Esophagus muscularis mucosa (tissue), 4 donors: Measurements from ENCODE around the gene RMND1. TPM values are rescaled to one million over a fixed set of nuclear protein-coding genes. Genes with fewer than 3 reads are reported as not detected.

Source experiments
- DNase-seq: peaks from one replicate; pipeline ENCODE4 v3.0.0-alpha.2; 2017; ENCODE audit errors: extremely low spot score
- H3K27ac ChIP-seq, 4 donors: fragments of 200-600 bp; sonication (generic); replicated peaks in 1 of 4; 1 replicate in 3 of 4; 2 replicates in 1 of 4; pipeline ENCODE4 v1.5.1; 2016 to 2019; ENCODE audit warnings: mild to moderate bottlenecking in 1 of 4
- H3K27me3 ChIP-seq, 4 donors: fragments of 200-600 bp; sonication (generic); one replicate each; pipeline versions ENCODE4 v1.5.1 to v1.6.0; 2016 to 2019
- H3K36me3 ChIP-seq, 4 donors: fragments of 200-600 bp; sonication (generic); one replicate each; pipeline ENCODE4 v1.5.1; 2016 to 2019
- H3K4me1 ChIP-seq, 4 donors: fragments of 200-600 bp; sonication (generic); one replicate each; pipeline ENCODE4 v1.5.1; 2016 to 2019
- H3K4me3 ChIP-seq, 4 donors: fragments of 200-600 bp; sonication (generic); 1 replicate in 2 of 4; 2 replicates in 2 of 4; pipeline ENCODE4 v1.5.1; 2016 to 2019; ENCODE audit warnings: mild to moderate bottlenecking in 4 of 4, moderate library complexity in 1 of 4
- H3K9me3 ChIP-seq, 4 donors: fragments of 200-600 bp; sonication (generic); 1 replicate in 3 of 4; 2 replicates in 1 of 4; pipeline ENCODE4 v1.5.1; 2016 to 2019
- CTCF ChIP-seq, 3 experiments: fragments of 200-600 bp in 2 of 3; fragments of 450-650 bp in 1 of 3; sonication (generic) in 2 of 3; IDR thresholded peaks; one replicate each; pipeline ENCODE4 v1.5.1; 2017 to 2019; ENCODE audit warnings: antibody characterized with exemption in 3 of 3, mild to moderate bottlenecking in 2 of 3, moderate library complexity in 1 of 3
- EP300 ChIP-seq: sonication (generic); formaldehyde crosslinking; IDR thresholded peaks from one replicate; pipeline ENCODE4 v1.6.1; 2017; ENCODE audit warnings: antibody characterized with exemption
- POLR2A ChIP-seq: fragments of 450-650 bp; IDR thresholded peaks from one replicate; pipeline ENCODE4 v1.6.1; 2017; ENCODE audit warnings: antibody characterized with exemption, moderate library complexity, mild to moderate bottlenecking, low read depth
- POLR2AphosphoS5 ChIP-seq, 2 donors: sonication (generic); formaldehyde crosslinking; IDR thresholded peaks; one replicate each; pipeline ENCODE4 v1.6.1; 2017; ENCODE audit warnings: antibody characterized with exemption in 2 of 2
- WGBS: methylation state at CpG from one replicate; pipeline ENCODE4 v1.1.5; 2018; 5-methylcytosine and 5-hydroxymethylcytosine counted together
- intact Hi-C: fragments of 100-400 bp; cut with DNase I; formaldehyde crosslinking; loops from one replicate; pipeline ENCODE4 v1.15.1; 2023
- total RNA-seq, 4 donors: library from RNA; depleted of rRNA; stranded (reverse); fragments of >200 nt; gene quantifications; one replicate each; pipeline versions ENCODE4 v1.1.0 to v1.2.1, GENCODE V29; 2016

The RMND1 gene
- total RNA-seq, 4 donors from 2014 or later = 9.9 to 18.7 (median 12.1) TPM

GRCh38 chr6:151400473-151400872, 51.5 kb downstream of the RMND1 start:
- Histone ChIP-seq H3K27ac (no peak overlapping the region), H3K27me3 (no peaks in the 10 kb centered on the region), H3K9me3 (no peaks in the 10 kb centered on the region), H3K36me3 (peaks cover 0 to 33% (median 17%) of the 10 kb centered on the region in 4 donors), H3K4me1 (peaks cover 4 to 22% (median 13%) of the 10 kb centered on the region in 4 donors), H3K4me3 (no peak overlapping the region)
- DNase-seq = no peak
- intact Hi-C loops = no loop called here
- WGBS = 75% methylated on average over 6 of the region's 6 CpGs
- TF ChIP-seq POLR2AphosphoS5 (IDR thresholded peaks at IDR 0.05) = no peak
- TF ChIP-seq CTCF (IDR thresholded peaks at IDR 0.05) = no peak
- no peak for TF ChIP-seq POLR2A
- TF ChIP-seq EP300 = no peak

- no peak for DNase-seq
- Histone ChIP-seq H3K4me1 (peaks cover 12 to 30% (median 21%) of the 10 kb centered on the region in 4 donors), H3K9me3 (no peaks in the 10 kb centered on the region), H3K4me3 (no peak overlapping the region), H3K27ac (no peak overlapping the region), H3K36me3 (peaks cover 0 to 25% (median 10%) of the 10 kb centered on the region in 4 donors), H3K27me3 (no peaks in the 10 kb centered on the region)
- TF ChIP-seq POLR2AphosphoS5 (IDR thresholded peaks at IDR 0.05) = no peak
- TF ChIP-seq CTCF (IDR thresholded peaks at IDR 0.05) = no peak
- no peak for TF ChIP-seq EP300
- no peak for TF ChIP-seq POLR2A
- intact Hi-C loops = no loop called here
- WGBS = 77% methylated on average over 3 of the region's 3 CpGs
These were observed 52.2 kb downstream of the RMND1 start for GRCh38 chr6:151399679-151400078.

GRCh38 chr6:151393410-151393809, 58.5 kb downstream of the RMND1 start:
- Histone ChIP-seq H3K27ac (peak overlapping the region in 1 of 4 donors; percentile 100), H3K9me3 (no peaks in the 10 kb centered on the region), H3K4me1 (peaks cover 44 to 55% (median 55%) of the 10 kb centered on the region in 4 donors), H3K27me3 (peaks cover 0 to 6% (median 0%) of the 10 kb centered on the region in 4 donors), H3K36me3 (no peaks in the 10 kb centered on the region), H3K4me3 (no peak overlapping the region)
- intact Hi-C loops = no loop called here
- TF ChIP-seq POLR2AphosphoS5 (IDR thresholded peaks at IDR 0.05) (no peak), EP300 (no peak), POLR2A (no peak), CTCF (IDR thresholded peaks at IDR 0.05) (no peak)
- no peak for DNase-seq
- whole genome bisulfite sequencing = 62% methylated on average over 4 of the region's 4 CpGs

GRCh38 chr6:151392427-151392826, 59.5 kb downstream of the RMND1 start:
- intact Hi-C loops = no loop called here
- peak overlapping the region; percentile 99 to 100 (median 100) for H3K27ac ChIP-seq

GRCh38 chr6:151391471-151392413, 60.2 kb downstream of the RMND1 start, which contains the start of gene ZBTB2:
Gene ZBTB2 (minus strand): TSS chr6:151391559. CDS start chr6:151373637, 17,922 bp downstream.
- Histone ChIP-seq H3K27ac (peak within 1 kb of the TSS; percentile 99 to 100 (median 100)), H3K4me3 (peak within 1 kb of the TSS; percentile 76 to 99 (median 94)), H3K27me3 (peaks cover 0 to 6% (median 0%) of the 10 kb centered on the region in 4 donors), H3K36me3 (no peaks in the 10 kb centered on the region), H3K4me1 (peaks cover 52 to 68% (median 66%) of the 10 kb centered on the region in 4 donors), H3K9me3 (no peaks in the 10 kb centered on the region)
- no peak for DNase-seq
- TF ChIP-seq POLR2A (no peak), POLR2AphosphoS5 (IDR thresholded peaks at IDR 0.05) (no peak), CTCF (IDR thresholded peaks at IDR 0.05) (no peak), EP300 (no peak)
- intact Hi-C loops = no loop called here
- WGBS = under 1% methylated on average over 11 of the region's 57 CpGs

More at GRCh38 chr6:151392427-151392826, 59.5 kb downstream of the RMND1 start:
- 3% methylated on average over 3 of the region's 3 CpGs for WGBS
- Histone ChIP-seq H3K36me3 (no peaks in the 10 kb centered on the region), H3K4me1 (peaks cover 52 to 65% (median 64%) of the 10 kb centered on the region in 4 donors), H3K4me3 (peak overlapping the region; percentile 76 to 99 (median 94)), H3K27me3 (peaks cover 0 to 6% (median 0%) of the 10 kb centered on the region in 4 donors), H3K9me3 (no peaks in the 10 kb centered on the region)
- no peak for DNase-seq
- no peak for TF ChIP-seq POLR2AphosphoS5 (IDR thresholded peaks at IDR 0.05)
- no peak for TF ChIP-seq EP300
